IMR-90 (cell line): ENCODE measurements around the gene IFNG-AS1. TPM values are rescaled to one million over a fixed set of nuclear protein-coding genes. Genes with fewer than 3 reads are reported as not detected.

Experiments
- ATAC-seq: fragments of 200-7000 bp; cut with Tn5 transposase; 2 replicates; pipeline ENCODE4 v1.9.1; 2020; ENCODE audit warnings: low read depth, mild to moderate bottlenecking, moderate library complexity
- BruUV-seq: library from RNA; stranded (reverse); fragments of 400-500 nt; replicated peaks from 2 replicates; lab custom pipeline; 2021; lab: Mats Ljungman, UMichigan
- CTCF ChIA-PET: fragments of 300-600 bp; formaldehyde crosslinking; extraction: SDS; loops from one replicate; lab custom pipeline; 2021; ENCODE audit warnings: antibody characterized with exemption; lab: Yijun Ruan, JAX
- POLR2A ChIA-PET: fragments of 300-600 bp; sonication (Branson Sonifier 250); formaldehyde crosslinking; loops from one replicate; lab custom pipeline; 2022; ENCODE audit warnings: antibody characterized with exemption; ENCODE audit not compliant: unreplicated experiment; lab: Charles Lee
- DNase-seq: peaks from one replicate; pipeline ENCODE4 v3.0.0; 2013
- H2AFZ ChIP-seq: replicated peaks from 2 replicates; pipeline ENCODE3; 2013; ENCODE audit warnings: low read length, mild to moderate bottlenecking; ENCODE audit not compliant: poor library complexity
- H2AK5ac ChIP-seq: 2 replicates; pipeline ENCODE4 v1.6.1; 2013; ENCODE audit warnings: low read depth, low read length, inconsistent platforms
- H2AK9ac ChIP-seq: replicated peaks from 2 replicates; pipeline ENCODE3; 2013; ENCODE audit warnings: mild to moderate bottlenecking, low read depth, low read length, moderate library complexity; ENCODE audit not compliant: poor library complexity
- H2BK120ac ChIP-seq: 2 replicates; pipeline ENCODE4 v1.6.1; 2013; ENCODE audit warnings: low read depth, low read length, inconsistent platforms
- H2BK15ac ChIP-seq: 3 replicates; pipeline ENCODE4 v1.6.1; 2013; ENCODE audit warnings: low read depth, low read length, inconsistent platforms
- H2BK20ac ChIP-seq: 2 replicates; pipeline ENCODE4 v1.6.1; 2013; ENCODE audit warnings: low read depth, mild to moderate bottlenecking, inconsistent platforms, low read length, moderate library complexity
- H2BK5ac ChIP-seq: 2 replicates; pipeline ENCODE4 v1.6.1; 2013; ENCODE audit warnings: mild to moderate bottlenecking, low read depth, low read length, inconsistent platforms; ENCODE audit not compliant: poor library complexity, severe bottlenecking
- H3K14ac ChIP-seq: replicated peaks from 2 replicates; pipeline ENCODE4 v1.6.1; 2013; ENCODE audit warnings: low read depth, low read length, inconsistent platforms
- H3K18ac ChIP-seq: 2 replicates; pipeline ENCODE4 v1.6.1; 2013; ENCODE audit warnings: low read depth, low read length, control low read depth
- H3K23ac ChIP-seq: 2 replicates; pipeline ENCODE4 v1.6.1; 2013; ENCODE audit warnings: low read depth, low read length, inconsistent platforms
- H3K27ac ChIP-seq: 2 replicates; pipeline ENCODE4 v1.5.1; 2013; ENCODE audit warnings: mild to moderate bottlenecking, control low read depth, low read length; ENCODE audit not compliant: insufficient read depth
- H3K27me3 ChIP-seq: 2 replicates; pipeline ENCODE4 v1.6.1; 2013; ENCODE audit warnings: low read length; ENCODE audit not compliant: control insufficient read depth, insufficient read depth
- H3K36me3 ChIP-seq: 2 replicates; pipeline ENCODE4 v1.6.1; 2013; ENCODE audit warnings: low read length, mixed read lengths; ENCODE audit not compliant: control insufficient read depth, insufficient read depth
- H3K4ac ChIP-seq: 2 replicates; pipeline ENCODE4 v1.6.1; 2013; ENCODE audit warnings: low read depth, low read length, inconsistent platforms
- H3K4me1 ChIP-seq: 2 replicates; pipeline ENCODE4 v1.6.1; 2013; ENCODE audit warnings: low read length, mixed read lengths; ENCODE audit not compliant: control insufficient read depth, insufficient read depth
- H3K4me2 ChIP-seq: 2 replicates; pipeline ENCODE4 v1.6.1; 2013; ENCODE audit warnings: low read depth, mild to moderate bottlenecking, control low read depth, low read length, moderate library complexity
- H3K4me3 ChIP-seq: 2 replicates; pipeline ENCODE4 v1.5.1; 2013; ENCODE audit warnings: low read depth, mild to moderate bottlenecking, control low read depth, low read length, moderate library complexity; ENCODE audit not compliant: insufficient read depth
- H3K56ac ChIP-seq: 2 replicates; pipeline ENCODE4 v1.6.1; 2013; ENCODE audit warnings: low read length, inconsistent platforms; ENCODE audit not compliant: insufficient read depth; ENCODE audit errors: extremely low read depth
- H3K79me1 ChIP-seq, 2 experiments: 2 replicates each; pipeline ENCODE4 v1.6.1; 2013; ENCODE audit warnings: low read length in 2 of 2, inconsistent platforms in 1 of 2, low read depth in 1 of 2
- H3K9ac ChIP-seq: 2 replicates; pipeline ENCODE4 v1.6.1; 2013; ENCODE audit warnings: low read depth, low read length, control low read depth
- H3K9me1 ChIP-seq: 2 replicates; pipeline ENCODE4 v1.6.1; 2013; ENCODE audit warnings: low read length, inconsistent platforms; ENCODE audit not compliant: insufficient read depth
- H3K9me3 ChIP-seq: 2 replicates; pipeline ENCODE4 v1.6.1; 2013; ENCODE audit warnings: low read length; ENCODE audit not compliant: control insufficient read depth, insufficient read depth
- H4K20me1 ChIP-seq: 2 replicates; pipeline ENCODE4 v1.6.1; 2013; ENCODE audit warnings: low read length, inconsistent platforms; ENCODE audit not compliant: insufficient read depth
- H4K5ac ChIP-seq: 2 replicates; pipeline ENCODE4 v1.6.1; 2013; ENCODE audit warnings: mild to moderate bottlenecking, low read depth, low read length, control low read depth
- H4K8ac ChIP-seq, 2 experiments: 2 replicates each; pipeline ENCODE4 v1.6.1; 2013; ENCODE audit warnings: low read depth in 2 of 2, low read length in 2 of 2, control low read depth in 1 of 2, inconsistent platforms in 1 of 2
- H4K91ac ChIP-seq: 2 replicates; pipeline ENCODE4 v1.6.1; 2013; ENCODE audit warnings: low read depth, low read length, inconsistent platforms; ENCODE audit not compliant: insufficient read depth
- ELK1 ChIP-seq: fragments of 150-350 bp; IDR thresholded peaks from 2 replicates; pipeline ENCODE4 v1.6.1; 2016; ENCODE audit warnings: low read depth, mild to moderate bottlenecking, low read length, moderate library complexity, borderline replicate concordance
- MAZ ChIP-seq: IDR thresholded peaks from 2 replicates; pipeline ENCODE4 v1.6.1; 2012; ENCODE audit warnings: low read depth, mild to moderate bottlenecking, low read length, improper control_type of control experiment, moderate library complexity, borderline replicate concordance
- WGBS, 2 experiments: methylation state at CpG; one replicate each; pipeline versions ENCODE4 v1.1.5 to v1.1.7; 2013; ENCODE audit warnings: missing lambda C conversion rate in 2 of 2; ENCODE audit not compliant: insufficient read length in 1 of 2; ENCODE audit errors: extremely low coverage in 2 of 2; 5-methylcytosine and 5-hydroxymethylcytosine counted together
- dilution Hi-C: fragments of 300-500 bp; cut with HindIII; formaldehyde crosslinking; loops from one replicate; pipeline ENCODE4 v1.14.3; 2018; ENCODE audit warnings: low sequenced_read_pairs; ENCODE audit not compliant: unreplicated experiment
- in situ Hi-C: fragments of 300-500 bp; cut with MboI; formaldehyde crosslinking; loops from 3 replicates; pipeline ENCODE4 v1.14.3; 2019; ENCODE audit warnings: low sequenced_read_pairs, inconsistent platforms, mixed read lengths
- intact Hi-C: fragments of 100-400 bp; cut with micrococcal nuclease; formaldehyde crosslinking; loops from 2 replicates; pipeline ENCODE4 v1.10.0; 2022
- polyA plus RNA-seq, 3 experiments: library from polyadenylated mRNA; depleted of rRNA; stranded (reverse); fragments of >200 nt; gene quantifications; 2 replicates each; pipeline ENCODE4 v1.2.3, GENCODE V29; 2012; ENCODE audit warnings: low replicate concordance in 1 of 3
- total RNA-seq: library from RNA; depleted of rRNA; stranded (reverse); fragments of >200 nt; gene quantifications from 2 replicates; pipeline ENCODE4 v1.2.3, GENCODE V29; 2012

The IFNG-AS1 gene
- total and polyA plus RNA-seq, 2 of the 4 experiments (the other 2 are of a cell fraction) = not detected

GRCh38 chr12:67968321-67968720, 20.9 kb upstream of the IFNG-AS1 start:
- BruUV-seq = no TSS peak
- dilution Hi-C loops (no loop called here), intact Hi-C loops (no loop called here), in situ Hi-C loops (no loop called here)
- WGBS, 2 experiments = no CpG with 5 or more reads among the region's 2 CpGs
- Histone ChIP-seq H4K20me1 (no peaks in the 10 kb centered on the region), H2BK5ac (no peak overlapping the region), H3K4me3 (no peak overlapping the region), H4K5ac (no peak overlapping the region), H3K36me3 (no peaks in the 10 kb centered on the region), H3K79me1 (no peaks in the 10 kb centered on the region), H3K4ac (no peak overlapping the region), H2AK9ac (no peak overlapping the region), H3K23ac (no peak overlapping the region), H3K9me3 (no peaks in the 10 kb centered on the region), H3K9me1 (no peaks in the 10 kb centered on the region), H3K56ac (no peak overlapping the region), H4K8ac (no peak overlapping the region), H2BK120ac (no peak overlapping the region), H3K14ac (no peak overlapping the region), H3K27ac (no peak overlapping the region), H2BK20ac (no peak overlapping the region), H3K4me1 (no peaks in the 10 kb centered on the region), H3K27me3 (peaks cover 12% of the 10 kb centered on the region), H3K18ac (no peak overlapping the region), H4K91ac (no peak overlapping the region), H3K9ac (no peak overlapping the region), H3K4me2 (no peak overlapping the region), H2AK5ac (no peak overlapping the region), H2BK15ac (no peak overlapping the region), H2AFZ (no peak overlapping the region)
- ATAC-seq (no peak), DNase-seq (no peak)
- POLR2A ChIA-PET = no interaction called here
- CTCF ChIA-PET = no interaction called here
- TF ChIP-seq MAZ (no peak), ELK1 (no peak)
